GM12891 (cell line): ENCODE measurements around the gene MESP2.

Experiments used
- PAX5 ChIP-seq: IDR thresholded peaks from 2 replicates; pipeline ENCODE4 v1.6.1; 2011; ENCODE audit warnings: low read length, moderate library complexity, mild to moderate bottlenecking; ENCODE audit not compliant: insufficient read depth, severe bottlenecking
- POLR2A ChIP-seq: IDR thresholded peaks from 2 replicates; pipeline ENCODE4 v1.6.1; 2011; ENCODE audit warnings: low read depth, low read length, control low read depth
- POLR2AphosphoS5 ChIP-seq: IDR thresholded peaks from 2 replicates; pipeline ENCODE4 v1.6.1; 2011; ENCODE audit warnings: low read depth, low read length, control low read depth
- SPI1 ChIP-seq: IDR thresholded peaks from 2 replicates; pipeline ENCODE4 v1.6.1; 2011; ENCODE audit warnings: low read depth, low read length, control low read depth
- TAF1 ChIP-seq: IDR thresholded peaks from 2 replicates; pipeline ENCODE4 v1.6.1; 2011; ENCODE audit warnings: low read depth, low read length, control low read depth

GRCh38 chr15:89820666-89821611 is 44.8 kb downstream of the MESP2 start:
- TF ChIP-seq POLR2A (no peak), POLR2AphosphoS5 (no peak), TAF1 (no peak), PAX5 (no peak), SPI1 (no peak)
